Testis (tissue), 3 donors: ENCODE data around the gene ANKS1B. TPM values are rescaled to one million over a fixed set of nuclear protein-coding genes. Genes with fewer than 3 reads are reported as not detected.

Experiments used
- DNase-seq: peaks from one replicate; pipeline ENCODE4 v3.0.0-alpha.2; 2019
- H3K27ac ChIP-seq, 2 donors: fragments of 200-600 bp; sonication (generic); one replicate each; pipeline ENCODE4 v1.5.1; 2019
- H3K27me3 ChIP-seq: fragments of 200-600 bp; sonication (generic); one replicate; pipeline ENCODE4 v1.5.1; 2019
- H3K36me3 ChIP-seq: fragments of 200-600 bp; sonication (generic); one replicate; pipeline ENCODE4 v1.5.1; 2017; ENCODE audit warnings: low read depth; ENCODE audit errors: missing control alignments
- H3K4me1 ChIP-seq: fragments of 200-600 bp; sonication (generic); one replicate; pipeline ENCODE4 v1.5.1; 2019
- H3K4me3 ChIP-seq, 2 donors: fragments of 200-600 bp; sonication (generic); one replicate each; pipeline ENCODE4 v1.5.1; 2017 to 2019
- H3K9me3 ChIP-seq: fragments of 200-600 bp; sonication (generic); one replicate; pipeline ENCODE4 v1.5.1; 2017
- CTCF ChIP-seq, 3 experiments: fragments of 450-650 bp in 2 of 3; fragments of 200-600 bp in 1 of 3; sonication (generic) in 1 of 3; IDR thresholded peaks; one replicate each; pipeline ENCODE4 v1.5.1; 2016 to 2019; ENCODE audit warnings: antibody characterized with exemption in 3 of 3, mild to moderate bottlenecking in 2 of 3, moderate library complexity in 1 of 3
- POLR2A ChIP-seq: fragments of 450-650 bp; IDR thresholded peaks from one replicate; pipeline ENCODE4 v1.6.1; 2017; ENCODE audit warnings: antibody characterized with exemption, mild to moderate bottlenecking, moderate library complexity
- WGBS, 2 donors: methylation state at CpG; one replicate each; pipeline ENCODE4 v1.1.5; 2018; 5-methylcytosine and 5-hydroxymethylcytosine counted together
- intact Hi-C: fragments of 100-400 bp; cut with DNase I; formaldehyde crosslinking; loops from one replicate; pipeline ENCODE4 v1.15.1; 2023; ENCODE audit warnings: low total_unique reads
- polyA plus RNA-seq: library from polyadenylated mRNA; stranded (reverse); fragments of 350-450 nt; fragmentation: Illumina TruSeq; extraction: RNeasy Lipid Tissue Mini Kit (QIAGEN cat#74804); gene quantifications from one replicate; pipeline ENCODE4 v1.2.3, GENCODE V29; 2014; ENCODE audit warnings: low read depth, low replicate concordance; ENCODE audit not compliant: insufficient read depth
- total RNA-seq, 2 donors: library from RNA; depleted of rRNA; stranded (reverse); fragments of >200 nt; gene quantifications; one replicate each; pipeline ENCODE4 v1.2.3, GENCODE V29; 2016

Gene ANKS1B
- total and polyA plus RNA-seq, 3 donors from 2014 or later: 26.8 to 58.2 (median 30.9) TPM

- no peaks in the 10 kb centered on the region for H3K36me3 ChIP-seq
- 85 to 86% methylated on average over 4 of the region's 4 CpGs for WGBS, 2 donors
- TF ChIP-seq CTCF (IDR thresholded peaks at IDR 0.05) (no peak), POLR2A (no peak)
- DNase-seq: no peak
- no peak overlapping the region for H3K4me3 ChIP-seq
- no peaks in the 10 kb centered on the region for H3K4me1 ChIP-seq
- no peak overlapping the region for H3K27ac ChIP-seq
- no peaks in the 10 kb centered on the region for H3K27me3 ChIP-seq
- intact Hi-C loops: no loop called here
- no peaks in the 10 kb centered on the region for H3K9me3 ChIP-seq
These were observed 529.2 kb downstream of the ANKS1B start for GRCh38 chr12:99455350-99456035.

- TF ChIP-seq POLR2A (no peak), CTCF (IDR thresholded peaks at IDR 0.05) (no peak)
- DNase-seq: no peak
- no peak overlapping the region for H3K27ac ChIP-seq
- no peaks in the 10 kb centered on the region for H3K36me3 ChIP-seq
- intact Hi-C loops: no loop called here
- no peak overlapping the region for H3K4me3 ChIP-seq
- H3K27me3 ChIP-seq: no peaks in the 10 kb centered on the region
- H3K4me1 ChIP-seq: no peaks in the 10 kb centered on the region
- WGBS, 2 donors: 85 to 93% methylated on average over 2 of the region's 2 CpGs
- no peaks in the 10 kb centered on the region for H3K9me3 ChIP-seq
These were observed 530.1 kb downstream of the ANKS1B start for GRCh38 chr12:99454539-99455172.

- intact Hi-C loops: no loop called here
- no peak overlapping the region for H3K27ac ChIP-seq
- H3K4me1 ChIP-seq: no peaks in the 10 kb centered on the region
- H3K27me3 ChIP-seq: no peaks in the 10 kb centered on the region
- no peak for TF ChIP-seq CTCF (IDR thresholded peaks at IDR 0.05)
- no peak for TF ChIP-seq POLR2A
- WGBS, 2 donors: 29 to 61% methylated on average over 2 of the region's 2 CpGs
- no peaks in the 10 kb centered on the region for H3K36me3 ChIP-seq
- no peak for DNase-seq
- no peak overlapping the region for H3K4me3 ChIP-seq
- no peaks in the 10 kb centered on the region for H3K9me3 ChIP-seq
These were observed 530.7 kb downstream of the ANKS1B start for GRCh38 chr12:99453836-99454538.

- H3K4me3 ChIP-seq: no peak overlapping the region
- H3K27ac ChIP-seq: no peak overlapping the region
- intact Hi-C loops: no loop called here
- no peak for DNase-seq
- no peaks in the 10 kb centered on the region for H3K36me3 ChIP-seq
- 71 to 72% methylated on average over 4 of the region's 4 CpGs for WGBS, 2 donors
- H3K9me3 ChIP-seq: no peaks in the 10 kb centered on the region
- no peaks in the 10 kb centered on the region for H3K27me3 ChIP-seq
- no peaks in the 10 kb centered on the region for H3K4me1 ChIP-seq
- TF ChIP-seq CTCF (IDR thresholded peaks at IDR 0.05) (no peak), POLR2A (no peak)
These were observed 534.6 kb downstream of the ANKS1B start for GRCh38 chr12:99450036-99450630.
